K562 (cell line): ENCODE measurements around the gene STK33. TPM values are rescaled to one million over a fixed set of nuclear protein-coding genes. Genes with fewer than 3 reads are reported as not detected.

ENCODE experiments used
- DPF2 ChIP-seq: fragments of 450-650 bp; IDR thresholded peaks from 2 replicates; pipeline ENCODE4 v1.6.1; 2016
- MBD1 ChIP-seq: fragments of 250-450 bp; sonication (Bioruptor Pico); IDR thresholded peaks from 2 replicates; pipeline ENCODE4 v1.8.0; 2022; ENCODE audit warnings: inconsistent platforms
- MEIS2 ChIP-seq: fragments of 450-650 bp; IDR thresholded peaks from 2 replicates; pipeline ENCODE4 v1.6.1; 2014; ENCODE audit warnings: mild to moderate bottlenecking; ENCODE audit not compliant: partially characterized antibody
- NONO ChIP-seq, 2 experiments: fragments of 200-400 bp in 1 of 2; fragments of 450-650 bp in 1 of 2; formaldehyde crosslinking in 1 of 2; IDR thresholded peaks; 2 replicates each; pipeline ENCODE4 v1.6.1; 2017; ENCODE audit warnings: low read depth in 2 of 2, mild to moderate bottlenecking in 2 of 2, moderate library complexity in 2 of 2, low read length in 1 of 2
- RNF219 ChIP-seq: fragments of 250-450 bp; sonication (Bioruptor Pico); IDR thresholded peaks from 2 replicates; pipeline ENCODE4 v1.5.0; 2022; ENCODE audit warnings: mild to moderate bottlenecking
- SLC30A9 ChIP-seq: fragments of 250-450 bp; sonication (Bioruptor Pico); IDR thresholded peaks from 2 replicates; pipeline ENCODE4 v1.8.0; 2022; ENCODE audit warnings: mild to moderate bottlenecking, moderate library complexity
- SMAD1 ChIP-seq: fragments of 150-350 bp; IDR thresholded peaks from 2 replicates; pipeline ENCODE4 v1.6.1; 2014; ENCODE audit warnings: low read length, low read depth; ENCODE audit not compliant: partially characterized antibody
- SRSF9 ChIP-seq: fragments of 200-400 bp; formaldehyde crosslinking; IDR thresholded peaks from 2 replicates; pipeline ENCODE4 v1.6.1; 2017; ENCODE audit warnings: low read depth, low read length, borderline replicate concordance
- STAG1 ChIP-seq: sonication (generic); formaldehyde crosslinking; IDR thresholded peaks from 2 replicates; pipeline ENCODE4 v1.5.0; 2020; ENCODE audit warnings: missing genetic modification reagents, borderline replicate concordance
- TARDBP ChIP-seq: fragments of 450-650 bp; IDR thresholded peaks from 2 replicates; pipeline ENCODE4 v1.6.1; 2016
- polyA plus RNA-seq, 8 experiments: library from polyadenylated mRNA; depleted of rRNA in 4 of 8; stranded (reverse) in 5 of 8; unstranded in 3 of 8; fragments of >200 nt; fragmentation: Nextera tagmentation in 2 of 8; fragmentation: Illumina TruSeq in 1 of 8; extraction: Ambion mirVana in 2 of 8; extraction: Trizol in 1 of 8; gene quantifications; 2 replicates each; pipeline versions ENCODE4 v1.2.1 to v1.2.3, GENCODE V29; 2011 to 2014; ENCODE audit warnings: inconsistent platforms in 1 of 8, missing spikeins in 1 of 8
- total RNA-seq, 7 experiments: library from RNA; depleted of rRNA in 6 of 7; stranded (reverse); fragments of >200 nt in 6 of 7; fragmentation: Illumina TruSeq in 2 of 7; extraction: Trizol in 2 of 7; gene quantifications; 2 replicates each; pipeline versions ENCODE4 v1.2.1 to v1.2.3, GENCODE V29; 2011 to 2021; ENCODE audit warnings: low replicate concordance in 1 of 7
- TF ChIP-seq, protein P1 (sequence below): fragments of 250-450 bp; sonication (Bioruptor Pico); IDR thresholded peaks from 2 replicates; pipeline ENCODE4 v1.5.0; 2020; ENCODE audit warnings: mild to moderate bottlenecking

STK33 gene
- total and polyA plus RNA-seq, 9 of the 15 experiments (the other 6 are each of a cell fraction or from before 2014, with no cell fraction given): not detected

DNA sequence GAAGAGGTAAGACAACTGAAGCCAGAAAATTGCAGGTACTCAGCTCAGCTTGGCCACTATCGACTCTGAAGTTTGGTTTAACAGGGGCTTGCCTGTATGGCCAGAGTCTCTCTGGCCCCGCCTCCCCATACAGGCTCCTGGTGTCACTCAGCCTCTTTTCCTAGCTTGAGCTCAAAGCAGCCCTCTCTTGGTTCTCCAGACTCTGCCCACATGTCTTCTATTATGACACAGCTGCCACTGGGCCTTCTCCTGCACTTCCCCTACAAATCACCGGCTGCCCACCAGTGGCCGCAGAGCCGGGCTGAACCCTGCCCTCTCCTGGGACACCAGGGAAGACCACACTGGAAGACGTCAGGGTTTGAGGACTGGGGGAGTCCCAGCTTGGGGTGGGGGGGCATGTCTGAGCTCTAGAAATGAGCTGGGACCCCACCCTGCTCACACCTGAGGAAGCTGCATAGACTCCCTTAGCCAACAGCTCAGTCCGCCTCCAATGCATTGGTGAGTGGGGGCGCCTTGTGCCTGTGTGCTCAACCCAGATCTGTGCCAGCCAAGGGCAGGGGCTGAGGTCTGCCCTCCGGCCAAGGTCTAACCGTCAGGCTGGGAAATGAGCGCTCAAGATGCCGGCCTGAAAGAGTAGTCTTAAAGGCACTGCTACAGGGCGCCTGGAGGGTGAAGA is 236.0 kb downstream of the STK33 start (continued):
- no peak for TF ChIP-seq NONO (IDR thresholded peaks at IDR 0.05; ENCODE audit: low read depth in 2 of 2, low read length in 1 of 2)
- no peak for TF ChIP-seq STAG1 (CRISPR knock-in tag)
- no peak for TF ChIP-seq MBD1 (CRISPR knock-in tag)
- no peak for TF ChIP-seq TARDBP
- TF ChIP-seq SMAD1: no peak
- TF ChIP-seq RNF219 (CRISPR knock-in tag): no peak
- TF ChIP-seq SLC30A9: no peak
- TF ChIP-seq SRSF9: no peak
- TF ChIP-seq, protein P1, sequence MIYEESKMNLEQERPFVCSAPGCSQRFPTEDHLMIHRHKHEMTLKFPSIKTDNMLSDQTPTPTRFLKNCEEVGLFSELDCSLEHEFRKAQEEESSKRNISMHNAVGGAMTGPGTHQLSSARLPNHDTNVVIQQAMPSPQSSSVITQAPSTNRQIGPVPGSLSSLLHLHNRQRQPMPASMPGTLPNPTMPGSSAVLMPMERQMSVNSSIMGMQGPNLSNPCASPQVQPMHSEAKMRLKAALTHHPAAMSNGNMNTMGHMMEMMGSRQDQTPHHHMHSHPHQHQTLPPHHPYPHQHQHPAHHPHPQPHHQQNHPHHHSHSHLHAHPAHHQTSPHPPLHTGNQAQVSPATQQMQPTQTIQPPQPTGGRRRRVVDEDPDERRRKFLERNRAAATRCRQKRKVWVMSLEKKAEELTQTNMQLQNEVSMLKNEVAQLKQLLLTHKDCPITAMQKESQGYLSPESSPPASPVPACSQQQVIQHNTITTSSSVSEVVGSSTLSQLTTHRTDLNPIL (CRISPR knock-in tag): no peak
- TF ChIP-seq MEIS2: no peak
- no peak for TF ChIP-seq DPF2
